CD4-positive, CD25-positive, alpha-beta regulatory T cell (primary cell): ENCODE measurements around the gene GRPEL2. TPM values are rescaled to one million over a fixed set of nuclear protein-coding genes. Genes with fewer than 3 reads are reported as not detected.

Experiments
- ATAC-seq, 2 donors: fragments of 150-1000 bp; cut with Tn5 transposase; one replicate each; pipeline ENCODE4 v1.10.0; 2021; ENCODE audit warnings: low read depth in 2 of 2, moderate number of reproducible peaks in 2 of 2, moderate library complexity in 1 of 2
- DNase-seq, 3 donors: peaks; one replicate each; pipeline versions ENCODE4 v3.0.0 to v3.0.0-alpha.2; 2012 to 2022; ENCODE audit warnings: mixed read lengths in 1 of 3
- H3K27ac ChIP-seq: one replicate; pipeline ENCODE4 v1.7.0; 2013; ENCODE audit warnings: mild to moderate bottlenecking, low read length; ENCODE audit not compliant: insufficient read depth, poor library complexity, severe bottlenecking
- H3K27me3 ChIP-seq: one replicate; pipeline ENCODE4 v1.7.0; 2013; ENCODE audit warnings: low read length; ENCODE audit not compliant: control insufficient read depth, insufficient read depth
- H3K36me3 ChIP-seq: one replicate; pipeline ENCODE4 v1.7.0; 2013; ENCODE audit warnings: mild to moderate bottlenecking, low read length, moderate library complexity; ENCODE audit not compliant: control insufficient read depth, insufficient read depth
- H3K4me1 ChIP-seq: 2 replicates; pipeline ENCODE4 v1.7.0; 2013; ENCODE audit warnings: mild to moderate bottlenecking, low read length; ENCODE audit not compliant: insufficient read depth, control insufficient read depth, poor library complexity, severe bottlenecking
- H3K4me3 ChIP-seq: one replicate; pipeline ENCODE4 v1.7.0; 2013; ENCODE audit warnings: low read depth, mild to moderate bottlenecking, low read length, moderate library complexity
- H3K9me3 ChIP-seq, 2 experiments: 1 replicate in 1 of 2; 2 replicates in 1 of 2; pipeline ENCODE4 v1.7.0; 2013; ENCODE audit warnings: low read length in 2 of 2, mild to moderate bottlenecking in 1 of 2, moderate library complexity in 1 of 2; ENCODE audit not compliant: control insufficient read depth in 2 of 2
- H3K27ac Mint-ChIP-seq, 3 donors: one replicate each; pipeline ENCODE4 v1.8.0; 2020 to 2022; ENCODE audit warnings: mild to moderate bottlenecking in 3 of 3, mixed read lengths in 3 of 3, moderate library complexity in 2 of 3
- H3K27me3 Mint-ChIP-seq: one replicate; pipeline ENCODE4 v1.8.0; 2022; ENCODE audit warnings: mild to moderate bottlenecking, mixed read lengths
- H3K36me3 Mint-ChIP-seq: one replicate; pipeline ENCODE4 v1.8.0; 2020; ENCODE audit warnings: mixed read lengths
- H3K4me1 Mint-ChIP-seq, 4 donors: one replicate each; pipeline ENCODE4 v1.8.0; 2020 to 2022; ENCODE audit warnings: mixed read lengths in 4 of 4, mild to moderate bottlenecking in 1 of 4
- H3K4me3 Mint-ChIP-seq, 4 donors: one replicate each; pipeline ENCODE4 v1.8.0; 2020 to 2022; ENCODE audit warnings: mild to moderate bottlenecking in 4 of 4, mixed read lengths in 4 of 4, moderate library complexity in 3 of 4
- H3K9me3 Mint-ChIP-seq, 7 donors: one replicate each; pipeline ENCODE4 v1.8.0; 2020 to 2022; ENCODE audit warnings: mixed read lengths in 7 of 7, mild to moderate bottlenecking in 3 of 7, moderate library complexity in 2 of 7
- polyA plus RNA-seq, 4 donors: library from polyadenylated mRNA; unstranded; fragments of 300-500 nt; fragmentation: Illumina TruSeq; gene quantifications; one replicate each; pipeline ENCODE4 v1.2.3, GENCODE V29; 2021
- total RNA-seq: library from RNA; stranded (reverse); gene quantifications from one replicate; pipeline ENCODE4 v1.2.3, GENCODE V29; 2022

GRPEL2 gene
- total and polyA plus RNA-seq, 5 donors from 2014 or later = 11.0 to 25.9 (median 11.5) TPM

DNA sequence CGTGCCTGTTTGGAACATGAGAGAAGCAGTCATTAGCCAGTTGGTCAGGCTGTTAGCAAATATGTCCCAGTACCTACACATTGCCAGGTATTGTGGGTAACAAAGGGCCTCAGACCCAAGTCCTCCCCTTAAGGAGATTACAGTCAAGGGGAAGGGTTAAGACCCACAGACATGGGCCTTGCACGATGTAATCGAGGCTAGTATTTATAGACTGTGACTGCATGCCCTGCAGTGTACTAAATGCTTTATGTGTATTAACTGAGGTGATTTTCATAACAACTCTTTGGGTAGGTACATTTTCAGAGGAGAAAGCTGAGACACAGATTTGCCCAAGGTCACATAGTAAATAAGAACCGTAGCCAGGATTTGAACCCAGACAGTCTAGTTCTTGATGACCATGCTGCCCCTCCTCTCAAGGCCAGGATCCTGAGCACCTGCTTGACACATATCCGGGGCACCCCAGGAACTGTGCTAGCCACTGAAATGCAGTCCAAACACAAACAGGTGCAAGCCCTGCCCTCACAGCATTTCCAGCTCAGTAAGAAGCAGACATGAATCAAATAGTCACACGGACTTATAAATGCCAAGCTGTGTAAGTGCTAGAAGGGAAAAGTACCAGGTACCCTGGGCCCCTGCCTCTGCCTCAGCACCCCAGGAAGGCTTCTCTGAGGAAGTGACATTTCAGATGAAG is 32.0 kb upstream of the GRPEL2 start:
- Mint-ChIP-seq H3K4me3 (no peak overlapping the region), H3K36me3 (no peaks in the 10 kb centered on the region), H3K27ac (no peak overlapping the region), H3K4me1 (peaks cover 0 to 5% (median 2%) of the 10 kb centered on the region in 4 donors), H3K9me3 (no peaks in the 10 kb centered on the region), H3K27me3 (peaks cover 6% of the 10 kb centered on the region)
- H3K27me3 ChIP-seq = no peaks in the 10 kb centered on the region
- peaks cover 3% of the 10 kb centered on the region for H3K4me1 ChIP-seq
- no peak overlapping the region for H3K27ac ChIP-seq
- no peak overlapping the region for H3K4me3 ChIP-seq
- H3K36me3 ChIP-seq = no peaks in the 10 kb centered on the region
- ATAC-seq = no peak
- H3K9me3 ChIP-seq = no peaks in the 10 kb centered on the region
- DNase-seq = no peak

DNA sequence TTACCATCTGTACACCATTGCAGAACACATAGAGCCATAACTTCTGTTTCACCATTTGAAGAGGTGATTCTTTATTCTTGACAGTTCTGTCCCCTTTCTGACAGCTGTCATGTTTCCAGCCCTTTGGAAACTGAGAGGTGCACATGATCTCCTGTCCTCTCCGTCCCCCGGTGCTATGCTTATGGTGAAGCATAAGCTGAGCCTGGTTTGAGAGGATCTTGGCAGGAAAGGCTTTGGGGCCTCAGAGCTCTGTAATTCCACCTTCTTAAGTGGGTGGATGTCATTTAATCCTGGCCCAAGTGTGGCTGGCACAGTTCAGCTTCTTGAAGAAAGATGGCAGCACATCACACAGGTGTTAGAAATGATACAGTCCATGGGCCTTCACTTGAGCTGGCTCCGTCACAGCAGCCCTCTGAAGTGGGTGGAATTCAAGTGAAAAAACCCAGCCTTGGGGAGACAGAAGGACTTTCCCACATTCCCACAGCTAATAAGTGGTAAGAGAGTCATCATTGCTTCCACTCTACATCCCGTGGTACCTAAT is 30.7 kb upstream of the GRPEL2 start:
- Mint-ChIP-seq H3K9me3 (no peaks in the 10 kb centered on the region), H3K36me3 (no peaks in the 10 kb centered on the region), H3K27me3 (peaks cover 6% of the 10 kb centered on the region), H3K4me1 (peaks cover 0 to 5% (median 2%) of the 10 kb centered on the region in 4 donors), H3K27ac (no peak overlapping the region), H3K4me3 (no peak overlapping the region)
- no peak overlapping the region for H3K4me3 ChIP-seq
- no peak for ATAC-seq
- H3K27me3 ChIP-seq = no peaks in the 10 kb centered on the region
- H3K4me1 ChIP-seq = peaks cover 3% of the 10 kb centered on the region
- H3K9me3 ChIP-seq = no peaks in the 10 kb centered on the region
- no peak overlapping the region for H3K27ac ChIP-seq
- peak in 1 of 3 donors; percentile 33 for DNase-seq
- no peaks in the 10 kb centered on the region for H3K36me3 ChIP-seq

- Histone ChIP-seq H3K27ac (no peak overlapping the region), H3K4me3 (no peak overlapping the region), H3K9me3 (no peaks in the 10 kb centered on the region), H3K4me1 (peaks cover 3% of the 10 kb centered on the region), H3K27me3 (no peaks in the 10 kb centered on the region), H3K36me3 (no peaks in the 10 kb centered on the region)
- ATAC-seq (no peak), DNase-seq (no peak)
- no peaks in the 10 kb centered on the region for H3K36me3 Mint-ChIP-seq
- peaks cover 0 to 5% (median 2%) of the 10 kb centered on the region in 4 donors for H3K4me1 Mint-ChIP-seq
- no peaks in the 10 kb centered on the region for H3K9me3 Mint-ChIP-seq
- peaks cover 11% of the 10 kb centered on the region for H3K27me3 Mint-ChIP-seq
- no peak overlapping the region for H3K4me3 Mint-ChIP-seq
- no peak overlapping the region for H3K27ac Mint-ChIP-seq
Measured at GRCh38 chr5:149315753-149316152, 29.5 kb upstream of the GRPEL2 start.

DNA sequence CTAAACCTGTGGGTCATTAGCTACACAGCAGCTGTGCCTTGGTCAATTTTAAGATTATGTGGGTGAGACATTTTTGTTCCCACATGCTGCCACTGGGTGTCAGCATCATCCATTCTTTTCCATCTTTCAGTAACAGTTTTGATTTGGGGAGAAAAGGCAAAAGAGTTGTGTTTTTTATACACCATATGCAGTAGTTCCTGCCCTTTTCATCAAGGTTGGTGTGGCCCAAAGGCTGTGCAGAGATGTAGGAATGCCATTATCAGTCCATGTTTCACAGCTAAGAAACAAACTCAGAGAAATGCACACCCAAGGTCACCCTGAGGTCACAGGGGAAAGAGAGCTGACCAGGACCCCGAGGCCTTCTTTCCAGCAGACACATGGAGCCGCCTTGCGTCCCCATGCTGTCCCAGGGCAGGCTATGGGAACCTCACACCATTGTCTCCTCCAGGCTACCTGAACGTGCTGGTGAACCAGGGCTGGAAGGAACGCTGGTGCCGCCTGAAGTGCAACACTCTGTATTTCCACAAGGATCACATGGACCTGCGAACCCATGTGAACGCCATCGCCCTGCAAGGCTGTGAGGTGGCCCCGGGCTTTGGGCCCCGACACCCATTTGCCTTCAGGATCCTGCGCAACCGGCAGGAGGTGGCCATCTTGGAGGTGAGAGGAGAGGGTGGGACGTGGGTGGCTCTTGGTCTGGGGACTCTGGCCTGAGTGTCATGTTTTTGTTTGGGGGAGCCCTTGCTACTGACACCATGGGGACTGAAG is 27.8 kb upstream of the GRPEL2 start:
- H3K36me3 Mint-ChIP-seq = no peaks in the 10 kb centered on the region
- no peak overlapping the region for H3K4me3 Mint-ChIP-seq
- H3K27ac Mint-ChIP-seq = no peak overlapping the region
- DNase-seq = peak; percentile 13 to 65 (median 59)
- peaks cover 0 to 5% (median 2%) of the 10 kb centered on the region in 4 donors for H3K4me1 Mint-ChIP-seq
- no peak overlapping the region for H3K27ac ChIP-seq
- H3K27me3 ChIP-seq = no peaks in the 10 kb centered on the region
- peaks cover 3% of the 10 kb centered on the region for H3K4me1 ChIP-seq
- peak; percentile 34 to 55 for ATAC-seq
- no peaks in the 10 kb centered on the region for H3K36me3 ChIP-seq
- H3K9me3 ChIP-seq = no peaks in the 10 kb centered on the region
- peaks cover 8% of the 10 kb centered on the region for H3K27me3 Mint-ChIP-seq
- H3K9me3 Mint-ChIP-seq = no peaks in the 10 kb centered on the region
- no peak overlapping the region for H3K4me3 ChIP-seq

DNA sequence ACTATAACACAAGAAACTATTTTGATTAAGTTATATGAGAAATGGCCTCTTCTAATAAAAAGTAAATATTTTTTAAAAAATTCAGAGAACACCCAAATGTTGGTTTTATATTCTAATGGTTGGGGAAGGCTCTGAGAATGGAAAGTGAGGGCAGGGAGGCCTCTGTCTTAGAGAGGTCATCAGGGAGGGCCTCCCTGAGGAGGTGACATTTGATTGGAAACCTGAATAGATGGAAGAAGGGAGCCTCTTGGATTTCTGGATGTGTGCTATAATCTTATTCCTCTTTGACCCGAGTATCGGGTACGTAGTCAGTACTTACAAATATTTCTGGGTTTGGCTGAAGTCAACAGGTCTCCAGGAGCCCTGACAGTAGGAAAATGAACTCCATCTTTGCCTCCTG is 26.1 kb upstream of the GRPEL2 start:
- peaks cover 0 to 5% (median 2%) of the 10 kb centered on the region in 4 donors for H3K4me1 Mint-ChIP-seq
- Histone ChIP-seq H3K9me3 (no peaks in the 10 kb centered on the region), H3K27me3 (no peaks in the 10 kb centered on the region), H3K4me1 (peaks cover 3% of the 10 kb centered on the region), H3K27ac (no peak overlapping the region), H3K36me3 (no peaks in the 10 kb centered on the region), H3K4me3 (no peak overlapping the region)
- H3K4me3 Mint-ChIP-seq = peak overlapping the region in 1 of 4 donors; percentile 58
- H3K27me3 Mint-ChIP-seq = peaks cover 4% of the 10 kb centered on the region
- DNase-seq = no peak
- H3K9me3 Mint-ChIP-seq = no peaks in the 10 kb centered on the region
- H3K27ac Mint-ChIP-seq = no peak overlapping the region
- no peak for ATAC-seq
- H3K36me3 Mint-ChIP-seq = no peaks in the 10 kb centered on the region

- H3K4me1 ChIP-seq = peaks cover 3% of the 10 kb centered on the region
- H3K9me3 ChIP-seq = no peaks in the 10 kb centered on the region
- Mint-ChIP-seq H3K36me3 (no peaks in the 10 kb centered on the region), H3K9me3 (no peaks in the 10 kb centered on the region), H3K4me1 (peaks cover 0 to 5% (median 2%) of the 10 kb centered on the region in 4 donors), H3K27ac (no peak overlapping the region), H3K4me3 (no peak overlapping the region), H3K27me3 (peaks cover 4% of the 10 kb centered on the region)
- no peaks in the 10 kb centered on the region for H3K36me3 ChIP-seq
- H3K27me3 ChIP-seq = no peaks in the 10 kb centered on the region
- DNase-seq (peak in 1 of 3 donors; percentile 16), ATAC-seq (no peak)
- H3K27ac ChIP-seq = no peak overlapping the region
- H3K4me3 ChIP-seq = no peak overlapping the region
Measured at GRCh38 chr5:149320791-149321330, 24.4 kb upstream of the GRPEL2 start.

DNA sequence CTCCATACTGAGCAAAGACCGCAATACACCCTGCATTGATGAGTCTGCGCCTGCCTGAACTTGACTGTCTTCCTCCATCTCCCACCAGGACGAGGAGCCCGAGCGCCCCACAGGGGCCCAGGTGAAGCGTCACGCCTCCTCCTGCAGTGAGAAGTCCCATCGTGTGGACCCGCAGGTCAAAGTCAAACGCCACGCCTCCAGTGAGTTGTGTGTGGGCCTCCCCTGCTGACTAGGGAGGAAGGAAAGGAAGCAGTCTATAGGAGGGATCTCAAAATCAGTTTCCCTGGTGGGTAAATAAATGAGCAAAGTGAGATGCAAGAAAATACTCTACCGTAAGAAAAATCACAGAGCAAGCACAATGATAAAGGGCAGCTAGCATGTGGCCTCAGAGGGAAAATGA is 22.8 kb upstream of the GRPEL2 start:
- Histone ChIP-seq H3K36me3 (no peaks in the 10 kb centered on the region), H3K4me1 (peaks cover under 1% of the 10 kb centered on the region), H3K27ac (no peak overlapping the region), H3K4me3 (no peak overlapping the region), H3K9me3 (no peaks in the 10 kb centered on the region), H3K27me3 (no peaks in the 10 kb centered on the region)
- Mint-ChIP-seq H3K4me3 (no peak overlapping the region), H3K4me1 (no peaks in the 10 kb centered on the region), H3K27ac (peak overlapping the region in 1 of 3 donors; percentile 84), H3K27me3 (peaks cover 4% of the 10 kb centered on the region), H3K9me3 (peaks cover 0 to 2% (median 0%) of the 10 kb centered on the region in 7 donors), H3K36me3 (no peaks in the 10 kb centered on the region)
- DNase-seq (no peak), ATAC-seq (no peak)
